ENCODE measurements around the gene IL1RAPL1.
"Not testable (repeated sequence)": the region's sequence is repeated elsewhere in the genome, so short reads cannot be mapped to it uniquely, and the experiment has no call there.

Gene IL1RAPL1

DNA sequence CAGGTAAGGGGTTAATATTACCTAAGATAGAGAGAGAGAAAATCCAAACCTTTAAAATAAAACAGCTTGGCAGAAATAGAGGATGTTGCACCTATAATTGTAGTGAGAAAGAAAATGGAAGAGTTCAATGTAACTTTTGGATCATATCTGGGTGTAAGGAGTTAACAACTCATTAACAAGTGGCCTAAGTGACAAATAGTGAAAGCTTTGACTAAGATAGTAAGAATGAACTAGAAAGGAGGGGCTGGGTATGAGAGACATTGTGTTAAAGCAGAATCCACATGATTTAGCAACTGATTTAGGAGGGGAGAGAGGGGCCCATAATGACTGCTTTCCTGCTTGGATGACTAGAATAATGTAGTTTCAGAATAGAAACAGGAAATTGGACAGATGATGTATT is 761.0 kb downstream of the IL1RAPL1 start:
- ATAC-seq (no peak), DNase-seq (ENCODE audit: low spot score in 2 of 2) (no peak)
- no peak overlapping the region for H3K27ac Mint-ChIP-seq
- H3K9me3 Mint-ChIP-seq, result peaks cover 6% of the 10 kb centered on the region
- H3K36me3 Mint-ChIP-seq, result no peaks in the 10 kb centered on the region
- no peak overlapping the region for H3K4me3 Mint-ChIP-seq
- no peaks in the 10 kb centered on the region for H3K4me1 Mint-ChIP-seq

DNA sequence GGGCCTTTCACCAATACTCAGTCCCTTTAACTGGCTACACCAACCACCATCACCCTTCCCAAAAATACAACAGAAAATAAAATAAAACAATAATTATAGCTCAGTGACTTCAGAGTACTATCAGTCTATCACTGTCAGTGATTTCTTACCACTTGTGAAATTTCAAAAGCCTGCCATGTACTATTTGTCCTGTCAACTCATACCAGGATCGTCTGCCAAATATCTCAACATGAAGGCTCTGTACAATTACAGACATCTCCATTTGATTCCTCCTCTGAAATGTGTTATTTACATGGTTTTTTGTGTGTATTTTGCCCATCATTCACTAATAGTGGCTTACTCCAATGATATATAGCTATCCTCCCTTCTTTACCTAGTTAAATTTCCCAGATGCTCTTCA is 772.0 kb downstream of the IL1RAPL1 start:
- H3K9me3 Mint-ChIP-seq, result no peaks in the 10 kb centered on the region
- DNase-seq (ENCODE audit: low spot score in 2 of 2) (no peak), ATAC-seq (no peak)
- H3K4me1 Mint-ChIP-seq, result no peaks in the 10 kb centered on the region
- no peak overlapping the region for H3K4me3 Mint-ChIP-seq
- H3K36me3 Mint-ChIP-seq, result no peaks in the 10 kb centered on the region
- no peak overlapping the region for H3K27ac Mint-ChIP-seq

DNA sequence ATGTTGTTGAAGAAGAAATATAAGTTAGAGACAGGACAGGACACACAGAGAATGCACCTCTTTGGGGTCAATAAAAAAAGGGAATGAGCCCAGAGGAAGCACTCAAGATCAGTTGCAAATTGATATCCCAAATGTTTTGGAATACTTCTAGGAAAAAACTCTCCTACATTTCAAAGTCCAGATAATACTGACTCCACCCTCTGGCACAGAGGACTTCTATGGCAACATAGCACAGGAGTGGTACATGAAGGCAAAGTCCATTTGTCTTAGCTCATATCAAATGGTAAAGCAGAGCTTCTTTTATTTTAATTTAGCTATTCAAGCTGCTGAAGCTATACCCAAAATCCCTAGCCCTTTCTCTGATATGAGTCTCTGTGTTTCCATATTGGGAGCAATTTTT is 787.5 kb downstream of the IL1RAPL1 start:
- not testable (repeated sequence) for H3K4me1 Mint-ChIP-seq; DNase-seq (ENCODE audit: low spot score in 2 of 2); H3K36me3 Mint-ChIP-seq; ATAC-seq; H3K27ac Mint-ChIP-seq; H3K4me3 Mint-ChIP-seq; H3K9me3 Mint-ChIP-seq

DNA sequence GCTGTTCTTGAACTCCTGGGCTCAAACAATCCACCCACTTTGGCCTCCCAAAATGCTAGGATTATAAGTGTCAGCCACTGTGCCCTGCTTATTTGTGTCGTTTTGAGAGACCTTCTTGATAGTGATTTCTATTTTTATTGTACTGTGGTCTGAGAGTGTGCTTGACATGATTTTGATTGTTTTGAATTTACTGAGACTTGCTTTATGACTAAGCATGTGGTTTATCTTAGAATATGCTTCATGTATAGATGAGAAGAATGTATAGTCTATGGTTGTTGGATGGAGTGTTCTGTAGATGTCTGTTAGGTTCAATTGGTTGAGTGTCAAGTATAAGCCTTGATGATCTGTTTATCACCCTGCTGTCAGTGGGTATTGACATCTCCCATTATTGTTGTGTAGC is 789.3 kb downstream of the IL1RAPL1 start:
- no peak for ATAC-seq
- no peaks in the 10 kb centered on the region for H3K36me3 Mint-ChIP-seq

DNA sequence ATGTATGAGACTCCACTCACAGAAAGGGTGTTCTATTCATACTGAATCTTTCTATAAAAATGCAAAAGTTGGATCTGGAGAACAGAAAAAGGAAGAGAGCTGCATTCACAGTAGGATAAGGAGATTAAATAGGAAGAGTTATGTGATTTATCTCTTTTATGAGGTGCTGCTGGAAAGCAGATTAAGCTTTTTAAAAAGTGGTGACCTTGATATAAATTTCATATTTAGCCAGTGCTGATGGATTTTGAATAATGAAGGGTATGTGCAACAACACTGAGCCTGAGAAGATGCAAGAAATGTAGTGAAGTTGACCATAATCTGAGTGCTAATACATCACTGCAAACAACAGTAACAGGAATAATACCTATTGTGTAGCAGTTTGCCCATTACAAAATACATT is 795.6 kb downstream of the IL1RAPL1 start:
- DNase-seq (ENCODE audit: low spot score in 2 of 2) (no peak), ATAC-seq (no peak)
- H3K4me3 Mint-ChIP-seq, result no peak overlapping the region
- H3K9me3 Mint-ChIP-seq, result peaks cover 15% of the 10 kb centered on the region
- no peaks in the 10 kb centered on the region for H3K36me3 Mint-ChIP-seq
- no peaks in the 10 kb centered on the region for H3K4me1 Mint-ChIP-seq
- no peak overlapping the region for H3K27ac Mint-ChIP-seq

More for the DNA sequence above, 789.3 kb downstream of the IL1RAPL1 start:
- H3K27ac Mint-ChIP-seq, result no peak overlapping the region
- no peaks in the 10 kb centered on the region for H3K4me1 Mint-ChIP-seq
- peaks cover 4% of the 10 kb centered on the region for H3K9me3 Mint-ChIP-seq
- DNase-seq (ENCODE audit: low spot score in 2 of 2), result no peak
- H3K4me3 Mint-ChIP-seq, result no peak overlapping the region

DNA sequence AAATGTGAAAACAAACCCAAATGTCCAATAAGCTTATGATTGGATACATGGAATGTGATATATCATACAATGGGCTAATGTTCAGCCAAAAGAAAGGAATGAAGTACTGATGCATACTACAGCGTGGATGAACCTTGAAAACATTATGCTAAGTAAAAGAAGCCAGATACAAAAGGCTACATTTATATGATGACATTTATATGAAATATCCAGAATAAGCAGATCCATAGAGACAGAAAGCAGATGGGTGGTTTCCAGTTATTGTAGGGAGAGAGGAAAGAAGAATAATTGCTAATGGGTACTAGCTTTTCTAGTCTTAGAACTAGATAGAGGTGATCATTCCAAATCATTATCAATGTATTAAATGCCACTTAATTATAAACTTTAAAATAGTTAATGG is 801.3 kb downstream of the IL1RAPL1 start:
- Mint-ChIP-seq H3K4me3 (no peak overlapping the region), H3K9me3 (peaks cover 10% of the 10 kb centered on the region), H3K36me3 (no peaks in the 10 kb centered on the region), H3K27ac (no peak overlapping the region), H3K4me1 (no peaks in the 10 kb centered on the region)
- DNase-seq (ENCODE audit: low spot score in 2 of 2) (no peak), ATAC-seq (no peak)

DNA sequence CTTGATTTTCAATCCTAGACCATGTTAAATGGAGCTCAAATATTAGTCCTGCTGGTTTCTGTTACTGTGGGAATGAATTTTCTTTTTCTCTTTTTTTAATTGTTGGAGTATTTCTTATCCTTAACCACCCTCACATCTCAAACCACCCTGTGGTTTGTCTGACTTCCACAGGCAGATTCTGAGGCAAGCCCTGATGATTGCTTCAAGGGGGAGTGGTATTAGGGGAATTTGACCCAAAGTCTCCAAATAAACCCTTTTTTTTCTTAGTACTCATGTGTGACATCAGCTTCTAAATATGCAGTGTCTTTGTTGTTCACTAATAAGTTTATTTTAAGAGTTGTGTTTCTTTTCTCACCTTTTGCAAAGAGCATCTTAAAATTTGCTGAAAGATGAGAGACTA is 810.3 kb downstream of the IL1RAPL1 start:
- peaks cover 3% of the 10 kb centered on the region for H3K9me3 Mint-ChIP-seq
- no peaks in the 10 kb centered on the region for H3K4me1 Mint-ChIP-seq
- no peaks in the 10 kb centered on the region for H3K36me3 Mint-ChIP-seq
- no peak overlapping the region for H3K4me3 Mint-ChIP-seq
- ATAC-seq (no peak), DNase-seq (ENCODE audit: low spot score in 2 of 2) (no peak)
- no peak overlapping the region for H3K27ac Mint-ChIP-seq

DNA sequence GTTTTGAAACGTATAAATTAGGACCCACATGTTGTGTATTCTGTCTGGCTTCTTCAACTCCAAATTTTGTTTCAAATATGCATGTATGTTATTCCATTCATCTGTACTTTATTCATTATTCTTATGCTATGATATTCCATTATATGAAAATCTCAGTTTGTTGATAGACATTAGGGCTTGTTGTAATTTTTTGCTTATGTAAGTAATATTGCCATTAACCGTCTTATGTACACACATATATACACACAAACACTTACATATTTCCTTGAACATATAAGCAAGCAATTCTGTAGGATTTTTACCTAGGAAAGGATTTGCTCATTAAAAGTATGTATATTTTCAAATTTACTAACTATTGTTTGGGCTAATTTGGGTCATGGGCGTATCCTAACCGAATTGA is 820.1 kb downstream of the IL1RAPL1 start:
- ATAC-seq (no peak), DNase-seq (ENCODE audit: low spot score in 2 of 2) (no peak)
- no peaks in the 10 kb centered on the region for H3K36me3 Mint-ChIP-seq
- no peak overlapping the region for H3K4me3 Mint-ChIP-seq
- H3K4me1 Mint-ChIP-seq, result no peaks in the 10 kb centered on the region
- H3K9me3 Mint-ChIP-seq, result peaks cover 9% of the 10 kb centered on the region
- no peak overlapping the region for H3K27ac Mint-ChIP-seq

DNA sequence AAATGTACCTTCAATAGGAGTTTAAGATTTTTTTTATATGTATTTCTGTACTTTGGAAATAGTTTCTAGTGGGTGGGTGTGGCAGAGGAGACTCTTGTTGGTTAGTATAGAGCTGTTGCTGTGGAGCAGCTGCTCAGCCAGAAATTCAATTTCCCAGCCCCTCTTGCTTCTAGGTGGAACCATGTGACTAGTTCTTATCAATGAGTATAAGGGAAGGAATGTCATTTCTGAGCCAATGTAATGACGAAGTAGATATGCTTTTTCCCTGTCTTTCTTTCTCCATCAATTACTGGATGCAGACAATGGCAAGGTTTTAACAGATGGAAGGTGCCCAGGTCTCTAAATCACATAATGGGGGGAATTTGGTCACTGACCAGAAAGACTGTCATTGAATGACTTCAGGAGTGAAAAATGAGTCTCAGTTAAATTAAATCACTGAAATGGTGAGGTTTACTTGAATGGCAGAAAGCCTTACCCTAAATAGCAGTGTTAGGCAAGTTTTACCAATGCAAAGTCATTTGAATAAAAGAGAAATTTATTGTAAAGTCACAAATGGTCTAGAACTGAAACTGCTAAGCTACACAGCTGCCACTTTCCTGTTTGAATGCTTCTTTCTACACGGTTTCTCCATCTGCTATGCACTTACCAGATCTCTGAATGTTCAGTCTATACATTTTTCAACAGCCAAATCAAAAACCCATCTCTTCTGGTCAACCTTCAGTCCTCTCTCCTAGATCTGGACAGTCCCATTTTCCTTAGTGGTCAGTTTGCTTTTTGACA is 832.7 kb downstream of the IL1RAPL1 start:
- Mint-ChIP-seq H3K9me3 (no peaks in the 10 kb centered on the region), H3K27ac (no peak overlapping the region), H3K36me3 (no peaks in the 10 kb centered on the region), H3K4me3 (no peak overlapping the region), H3K4me1 (no peaks in the 10 kb centered on the region)
- ATAC-seq (no peak), DNase-seq (ENCODE audit: low spot score in 2 of 2) (no peak)

DNA sequence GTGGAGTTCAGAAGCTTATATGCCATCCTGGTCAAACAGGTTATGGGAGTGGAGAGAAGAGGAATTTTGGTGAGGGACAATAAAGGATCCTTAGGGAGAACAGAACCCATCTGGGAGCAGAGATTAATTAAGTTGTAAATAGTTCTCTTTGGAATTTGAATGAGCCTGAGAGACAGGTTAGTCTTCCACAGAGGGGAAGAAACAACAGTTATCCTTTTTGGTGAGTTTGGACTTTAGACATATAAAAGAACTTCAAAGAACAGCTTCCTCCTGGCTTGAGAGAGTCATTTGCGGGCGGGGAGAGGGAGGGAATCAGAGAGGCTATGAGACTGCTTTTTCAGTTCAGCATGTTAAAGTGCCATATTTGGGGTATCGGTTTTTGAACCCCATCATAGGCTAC is 834.8 kb downstream of the IL1RAPL1 start:
- Mint-ChIP-seq H3K4me3 (no peak overlapping the region), H3K36me3 (no peaks in the 10 kb centered on the region), H3K27ac (no peak overlapping the region), H3K4me1 (no peaks in the 10 kb centered on the region), H3K9me3 (no peaks in the 10 kb centered on the region)
- ATAC-seq (no peak), DNase-seq (ENCODE audit: low spot score in 2 of 2) (no peak)

DNA sequence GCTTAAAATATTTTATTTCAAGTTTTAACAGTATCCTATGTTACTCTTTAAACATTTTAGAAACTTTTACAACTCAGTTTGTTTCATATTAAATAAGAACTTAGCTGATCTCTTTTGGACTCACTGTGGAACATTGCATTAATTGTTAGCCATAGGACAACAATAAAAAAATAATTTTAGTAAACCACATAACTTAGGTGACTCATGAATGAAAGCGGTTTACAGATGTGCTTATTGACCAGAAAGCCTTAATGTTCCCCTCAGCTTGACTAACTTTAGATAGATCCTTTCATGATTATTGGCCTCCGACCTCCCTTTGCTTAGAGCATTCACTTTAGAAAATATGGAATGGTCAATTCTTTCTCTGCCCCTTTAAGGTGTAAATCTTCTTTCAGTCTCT is 844.6 kb downstream of the IL1RAPL1 start:
- H3K4me3 Mint-ChIP-seq, result no peak overlapping the region
- no peak overlapping the region for H3K27ac Mint-ChIP-seq
- no peaks in the 10 kb centered on the region for H3K4me1 Mint-ChIP-seq
- ATAC-seq (no peak), DNase-seq (ENCODE audit: low spot score in 2 of 2) (no peak)
- peaks cover 7% of the 10 kb centered on the region for H3K9me3 Mint-ChIP-seq
- no peaks in the 10 kb centered on the region for H3K36me3 Mint-ChIP-seq

DNA sequence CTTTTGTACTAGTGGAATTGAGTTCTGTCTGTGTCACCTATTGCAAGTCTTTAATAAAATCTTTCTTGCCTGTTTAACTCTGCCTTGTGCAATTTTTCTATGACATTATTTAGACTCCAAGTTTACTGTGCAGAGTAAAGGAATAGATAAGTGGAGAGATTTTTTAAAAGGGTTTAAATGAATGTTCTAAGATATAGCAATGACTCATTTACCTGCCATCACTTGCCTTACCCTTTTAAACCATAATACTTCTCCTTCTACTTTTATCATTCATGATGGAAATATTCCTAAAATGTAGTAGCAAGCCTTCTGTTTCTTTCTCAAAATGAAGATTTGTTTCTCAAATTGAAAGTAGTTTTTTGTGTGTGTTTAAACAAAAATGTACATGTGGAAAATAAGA is 845.3 kb downstream of the IL1RAPL1 start:
- H3K27ac Mint-ChIP-seq, result no peak overlapping the region
- H3K36me3 Mint-ChIP-seq, result no peaks in the 10 kb centered on the region
- no peak for ATAC-seq
- DNase-seq (ENCODE audit: low spot score in 2 of 2), result no peak
- H3K4me1 Mint-ChIP-seq, result no peaks in the 10 kb centered on the region
- H3K9me3 Mint-ChIP-seq, result peaks cover 7% of the 10 kb centered on the region
- no peak overlapping the region for H3K4me3 Mint-ChIP-seq

DNA sequence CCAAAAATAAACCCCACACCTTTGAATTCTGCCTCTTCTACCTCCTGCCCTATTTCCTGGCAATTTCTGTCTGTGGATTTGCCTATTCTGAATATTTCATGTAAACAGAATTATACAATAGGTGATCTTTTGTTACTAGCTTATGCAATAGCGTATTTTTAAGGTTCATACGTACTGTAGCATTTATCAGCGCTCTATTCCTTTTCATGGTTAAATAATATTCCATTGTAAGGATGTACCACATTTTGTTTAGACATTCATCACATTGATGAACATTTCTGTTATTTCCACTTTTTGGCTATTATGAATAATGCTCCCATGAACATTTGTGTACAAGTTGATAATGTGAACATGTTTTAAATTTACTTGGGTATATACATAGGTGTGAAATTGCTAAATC is 847.7 kb downstream of the IL1RAPL1 start:
- Mint-ChIP-seq H3K36me3 (no peaks in the 10 kb centered on the region), H3K27ac (no peak overlapping the region), H3K9me3 (peaks cover 6% of the 10 kb centered on the region), H3K4me3 (no peak overlapping the region), H3K4me1 (no peaks in the 10 kb centered on the region)
- DNase-seq (ENCODE audit: low spot score in 2 of 2) (no peak), ATAC-seq (no peak)

DNA sequence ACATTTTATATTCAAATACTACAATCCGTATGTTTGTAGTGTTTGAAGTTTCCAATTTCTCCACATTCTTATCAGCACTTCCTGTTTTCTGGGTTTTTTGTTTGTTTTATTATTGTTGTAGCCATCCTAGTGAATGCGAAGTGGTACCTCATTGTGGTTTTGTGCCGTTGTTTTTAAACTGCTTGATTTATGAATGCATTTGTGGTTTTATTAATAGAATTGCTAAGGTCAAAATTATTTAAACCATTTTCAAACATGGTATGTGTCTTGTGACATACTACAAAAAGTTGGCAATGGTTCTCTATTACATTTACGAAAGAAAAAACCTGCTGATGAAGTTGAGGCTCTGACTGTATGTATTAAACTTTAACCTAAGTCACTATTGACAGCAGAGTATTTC is 848.1 kb downstream of the IL1RAPL1 start:
- Mint-ChIP-seq H3K27ac (no peak overlapping the region), H3K4me1 (no peaks in the 10 kb centered on the region), H3K4me3 (no peak overlapping the region), H3K9me3 (peaks cover 6% of the 10 kb centered on the region), H3K36me3 (no peaks in the 10 kb centered on the region)
- DNase-seq (ENCODE audit: low spot score in 2 of 2) (no peak), ATAC-seq (no peak)

DNA sequence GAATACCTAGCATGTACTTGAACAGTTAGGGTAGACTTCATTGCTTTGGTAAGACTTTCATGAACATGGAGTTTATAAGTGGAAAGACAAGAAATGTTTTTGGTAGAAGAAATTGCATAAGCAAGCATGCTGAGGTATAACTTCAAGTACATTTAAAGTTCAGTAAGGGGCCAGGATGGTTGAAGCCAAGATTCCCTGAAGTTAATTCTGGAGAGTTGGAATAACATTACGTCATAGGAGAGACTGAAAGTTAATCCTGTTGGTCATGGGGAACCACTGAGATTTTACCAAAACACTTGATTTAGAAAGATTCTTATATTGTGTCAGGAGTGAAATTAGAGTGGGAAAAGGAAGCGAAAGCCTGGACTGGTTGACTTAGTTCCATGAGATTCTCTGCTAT is 860.6 kb downstream of the IL1RAPL1 start:
- Mint-ChIP-seq H3K4me1 (no peaks in the 10 kb centered on the region), H3K9me3 (peaks cover 6% of the 10 kb centered on the region), H3K4me3 (no peak overlapping the region), H3K27ac (no peak overlapping the region), H3K36me3 (no peaks in the 10 kb centered on the region)
- ATAC-seq (no peak), DNase-seq (ENCODE audit: low spot score in 2 of 2) (no peak)

DNA sequence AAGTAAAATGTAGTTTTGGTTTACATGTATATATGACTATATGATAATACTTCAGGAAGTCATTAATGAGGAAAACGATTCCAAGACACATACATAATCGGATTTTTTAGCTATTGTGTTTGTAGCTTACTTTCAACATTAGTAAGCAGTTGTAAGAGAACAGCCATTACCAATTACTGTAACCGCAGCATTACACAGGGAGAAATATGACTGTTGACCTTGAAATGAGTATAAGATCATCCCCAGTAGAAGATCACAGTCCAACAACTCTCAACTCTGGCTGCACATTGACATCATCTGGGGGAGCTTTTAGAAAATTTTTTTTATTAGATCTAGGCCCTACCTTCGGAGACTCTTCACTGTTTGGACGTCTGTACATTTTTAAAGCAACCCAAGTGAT is 866.1 kb downstream of the IL1RAPL1 start:
- no peak overlapping the region for H3K4me3 Mint-ChIP-seq
- no peaks in the 10 kb centered on the region for H3K36me3 Mint-ChIP-seq
- H3K4me1 Mint-ChIP-seq, result no peaks in the 10 kb centered on the region
- H3K9me3 Mint-ChIP-seq, result peaks cover 8% of the 10 kb centered on the region
- no peak overlapping the region for H3K27ac Mint-ChIP-seq
- no peak for ATAC-seq
- DNase-seq (ENCODE audit: low spot score in 2 of 2), result no peak

DNA sequence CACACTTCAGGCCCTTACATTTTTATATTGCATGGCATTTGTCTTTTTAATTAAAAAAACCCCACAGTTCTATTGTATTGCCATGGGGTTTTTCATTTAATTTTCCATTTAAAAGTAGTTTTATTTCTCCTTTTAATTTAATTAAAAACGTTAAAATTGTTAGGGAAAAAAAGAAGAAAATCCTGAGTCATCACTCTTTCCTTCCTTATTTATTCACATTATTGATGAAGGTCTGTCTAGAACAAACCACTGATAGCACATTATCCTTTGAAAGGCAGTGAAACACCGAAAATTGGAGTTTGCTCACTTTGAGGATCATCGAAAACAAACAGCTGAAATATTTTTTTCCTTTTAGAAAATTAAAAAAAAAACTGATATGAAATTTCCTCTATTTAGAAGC is 868.5 kb downstream of the IL1RAPL1 start:
- peaks cover 11% of the 10 kb centered on the region for H3K9me3 Mint-ChIP-seq
- no peak for DNase-seq (ENCODE audit: low spot score in 2 of 2)
- no peak for ATAC-seq
- no peaks in the 10 kb centered on the region for H3K36me3 Mint-ChIP-seq
- H3K4me3 Mint-ChIP-seq, result no peak overlapping the region
- no peak overlapping the region for H3K27ac Mint-ChIP-seq
- no peaks in the 10 kb centered on the region for H3K4me1 Mint-ChIP-seq
